ENCODE measurements around the gene DHRSX. TPM values are rescaled to one million over a fixed set of nuclear protein-coding genes. Genes with fewer than 3 reads are reported as not detected.
"Not testable (repeated sequence)": the region's sequence is repeated elsewhere in the genome, so short reads cannot be mapped to it uniquely, and the experiment has no call there.

The DHRSX gene
- total and polyA plus RNA-seq, 7 donors, result 12.5 to 25.2 (median 16.1) TPM

DNA sequence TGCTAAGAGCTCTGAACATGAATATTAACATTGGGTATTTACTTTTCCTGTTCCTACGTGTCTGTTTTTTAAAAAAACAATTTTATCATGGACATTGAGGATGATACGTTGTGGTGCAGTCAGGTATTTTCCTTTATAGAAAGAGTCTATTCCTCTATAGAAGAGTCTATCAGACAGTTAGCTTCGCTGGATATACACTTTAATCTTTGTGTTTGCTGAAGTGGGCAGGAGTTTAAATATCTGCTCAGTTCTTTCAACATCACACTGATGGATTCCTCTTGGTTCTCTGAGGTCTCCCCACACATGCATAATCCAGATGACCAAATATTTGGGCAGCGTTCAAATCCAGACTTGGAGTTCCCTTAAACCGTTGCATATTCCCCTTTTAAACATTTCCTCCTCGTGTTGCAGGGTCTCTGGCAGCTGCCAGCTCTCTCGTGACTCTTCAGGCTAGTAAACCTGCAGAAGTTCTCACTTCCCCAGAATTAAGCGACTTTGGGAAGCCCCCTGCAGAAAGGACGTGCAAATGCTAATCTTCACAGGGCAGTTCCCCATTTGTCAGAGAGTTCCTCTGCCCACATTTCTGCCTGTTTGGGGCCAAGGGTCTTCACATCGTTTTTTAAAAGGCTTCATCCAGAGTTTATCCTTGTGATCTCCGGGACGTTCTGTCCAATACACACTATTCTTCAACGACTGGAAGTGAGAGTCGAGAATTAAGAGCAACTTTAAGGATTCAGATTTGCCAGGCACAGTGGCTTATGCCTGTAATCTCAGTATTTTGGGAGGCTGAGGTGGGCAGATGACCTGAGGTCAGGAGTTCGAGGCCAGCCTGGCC, 20.5 kb upstream of the DHRSX start:
- H3K4me3 ChIP-seq, result no peak overlapping the region
- H3K4me1 ChIP-seq, result no peaks in the 10 kb centered on the region
- no peaks in the 10 kb centered on the region for H3K9me3 ChIP-seq
- intact Hi-C loops (cut with DNase I), result no loop called here
- TF ChIP-seq EP300 (IDR thresholded peaks at IDR 0.05) (no peak), POLR2A (IDR thresholded peaks at IDR 0.05) (no peak), POLR2AphosphoS5 (IDR thresholded peaks at IDR 0.05) (no peak)
- TF ChIP-seq, protein P1, sequence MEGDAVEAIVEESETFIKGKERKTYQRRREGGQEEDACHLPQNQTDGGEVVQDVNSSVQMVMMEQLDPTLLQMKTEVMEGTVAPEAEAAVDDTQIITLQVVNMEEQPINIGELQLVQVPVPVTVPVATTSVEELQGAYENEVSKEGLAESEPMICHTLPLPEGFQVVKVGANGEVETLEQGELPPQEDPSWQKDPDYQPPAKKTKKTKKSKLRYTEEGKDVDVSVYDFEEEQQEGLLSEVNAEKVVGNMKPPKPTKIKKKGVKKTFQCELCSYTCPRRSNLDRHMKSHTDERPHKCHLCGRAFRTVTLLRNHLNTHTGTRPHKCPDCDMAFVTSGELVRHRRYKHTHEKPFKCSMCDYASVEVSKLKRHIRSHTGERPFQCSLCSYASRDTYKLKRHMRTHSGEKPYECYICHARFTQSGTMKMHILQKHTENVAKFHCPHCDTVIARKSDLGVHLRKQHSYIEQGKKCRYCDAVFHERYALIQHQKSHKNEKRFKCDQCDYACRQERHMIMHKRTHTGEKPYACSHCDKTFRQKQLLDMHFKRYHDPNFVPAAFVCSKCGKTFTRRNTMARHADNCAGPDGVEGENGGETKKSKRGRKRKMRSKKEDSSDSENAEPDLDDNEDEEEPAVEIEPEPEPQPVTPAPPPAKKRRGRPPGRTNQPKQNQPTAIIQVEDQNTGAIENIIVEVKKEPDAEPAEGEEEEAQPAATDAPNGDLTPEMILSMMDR (IDR thresholded peaks at IDR 0.05), result no peak
- H3K27me3 ChIP-seq, result no peaks in the 10 kb centered on the region
- peak overlapping the region in 1 of 4 donors; percentile 10 for H3K27ac ChIP-seq
- 34 to 57% methylated on average over 15 of the region's 15 CpGs for WGBS, 2 donors
- H3K36me3 ChIP-seq, result no peaks in the 10 kb centered on the region
- no peak for DNase-seq

DNA sequence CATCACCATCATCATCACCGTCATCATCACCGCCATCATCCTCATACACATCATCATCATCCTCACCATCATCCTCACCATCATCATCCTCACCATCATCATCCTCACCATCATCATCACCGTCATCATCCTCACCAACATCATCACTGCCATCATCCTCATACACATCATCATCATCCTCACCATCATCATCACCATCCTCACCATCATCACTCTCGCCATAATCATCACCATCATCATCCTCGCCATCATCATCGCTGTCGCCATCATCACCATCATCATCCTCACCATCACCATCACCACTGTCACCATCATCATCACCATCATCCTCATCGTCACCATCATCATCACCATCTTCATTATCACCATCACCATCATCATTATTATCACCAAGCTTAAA, 19.8 kb upstream of the DHRSX start:
- no peaks in the 10 kb centered on the region for H3K4me1 ChIP-seq
- H3K36me3 ChIP-seq, result no peaks in the 10 kb centered on the region
- no peak for DNase-seq
- no peak overlapping the region for H3K27ac ChIP-seq
- 97 to 98% methylated on average over 8 of the region's 8 CpGs for WGBS, 2 donors
- H3K9me3 ChIP-seq, result no peaks in the 10 kb centered on the region
- no peak overlapping the region for H3K4me3 ChIP-seq
- TF ChIP-seq POLR2A (IDR thresholded peaks at IDR 0.05), result no peak
- TF ChIP-seq, protein P1 (IDR thresholded peaks at IDR 0.05), result no peak
- TF ChIP-seq EP300 (IDR thresholded peaks at IDR 0.05), result no peak
- TF ChIP-seq POLR2AphosphoS5 (IDR thresholded peaks at IDR 0.05), result no peak
- intact Hi-C loops (cut with DNase I), result no loop called here
- no peaks in the 10 kb centered on the region for H3K27me3 ChIP-seq

DNA sequence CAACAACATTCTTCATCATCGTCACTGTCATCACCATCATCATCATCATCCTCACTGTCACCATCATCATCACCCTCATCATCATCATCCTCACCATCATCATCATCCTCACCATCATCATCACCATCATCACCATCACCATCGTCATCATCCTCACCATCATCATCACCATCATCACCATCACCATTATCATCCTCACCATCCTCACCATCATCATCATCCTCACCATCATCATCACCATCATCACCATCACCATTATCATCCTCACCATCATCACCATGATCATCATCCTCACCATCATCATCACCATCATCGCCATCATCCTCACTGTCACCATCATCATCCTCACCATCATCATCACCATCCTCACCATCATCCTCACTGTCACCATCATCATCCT, 18.9 kb upstream of the DHRSX start:
- H3K4me1 ChIP-seq; intact Hi-C loops (cut with DNase I); H3K4me3 ChIP-seq; H3K36me3 ChIP-seq; H3K27ac ChIP-seq; DNase-seq; H3K9me3 ChIP-seq; H3K27me3 ChIP-seq: not testable (repeated sequence)
- 58 to 59% methylated on average over 3 of the region's 3 CpGs for WGBS, 2 donors

DNA sequence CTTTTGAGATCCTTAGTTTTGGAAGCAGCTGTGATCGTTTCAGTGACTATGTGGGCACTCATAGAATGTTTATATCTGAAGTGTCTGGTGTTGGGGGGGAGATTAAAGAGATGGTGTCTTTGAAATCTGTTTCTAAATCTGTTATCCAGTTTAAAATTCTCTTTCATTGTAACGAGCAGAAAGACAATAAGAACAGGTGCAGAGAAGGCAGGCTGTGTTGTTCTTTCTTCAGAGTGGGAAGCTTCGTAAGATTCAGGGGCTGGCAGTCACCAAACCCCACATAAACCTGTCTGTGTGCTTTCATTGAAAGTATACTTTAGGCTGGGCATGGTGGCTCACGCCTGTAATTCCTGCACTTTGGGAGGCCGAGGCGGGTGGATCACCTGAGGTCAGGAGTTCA, 16.3 kb upstream of the DHRSX start:
- no peaks in the 10 kb centered on the region for H3K9me3 ChIP-seq
- TF ChIP-seq, protein P1 (IDR thresholded peaks at IDR 0.05), result no peak
- TF ChIP-seq EP300 (IDR thresholded peaks at IDR 0.05), result no peak
- TF ChIP-seq POLR2AphosphoS5 (IDR thresholded peaks at IDR 0.05), result no peak
- 59 to 64% methylated on average over 6 of the region's 6 CpGs for WGBS, 2 donors
- DNase-seq, result no peak
- intact Hi-C loops (cut with DNase I), result no loop called here
- no peak overlapping the region for H3K27ac ChIP-seq
- no peaks in the 10 kb centered on the region for H3K27me3 ChIP-seq
- no peaks in the 10 kb centered on the region for H3K36me3 ChIP-seq
- H3K4me3 ChIP-seq, result no peak overlapping the region
- no peaks in the 10 kb centered on the region for H3K4me1 ChIP-seq

DNA sequence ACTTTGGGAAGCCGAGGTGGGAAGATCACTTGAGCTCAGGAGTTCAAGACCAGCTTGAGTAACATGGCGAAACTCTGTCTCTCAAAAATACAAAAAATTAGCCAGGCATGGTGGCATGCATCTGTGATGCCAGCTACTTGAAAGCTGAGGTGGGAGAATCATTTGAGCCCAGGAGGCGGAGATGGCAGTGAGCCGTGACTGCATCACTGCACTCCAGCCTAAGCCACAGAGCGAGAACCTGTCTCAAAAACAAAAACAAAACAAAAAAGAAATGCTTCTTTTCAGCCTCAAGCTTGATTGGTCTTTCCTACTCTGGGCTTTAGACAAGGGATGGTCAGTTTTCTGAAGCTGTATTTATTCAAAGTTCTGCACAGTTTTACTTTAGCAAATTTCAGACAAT, 15.8 kb upstream of the DHRSX start:
- H3K4me1 ChIP-seq, result no peaks in the 10 kb centered on the region
- intact Hi-C loops (cut with DNase I), result no loop called here
- 72 to 88% methylated on average over 5 of the region's 5 CpGs for WGBS, 2 donors
- no peaks in the 10 kb centered on the region for H3K9me3 ChIP-seq
- TF ChIP-seq, protein P1 (IDR thresholded peaks at IDR 0.05), result no peak
- TF ChIP-seq EP300 (IDR thresholded peaks at IDR 0.05), result no peak
- no peak for TF ChIP-seq POLR2A (IDR thresholded peaks at IDR 0.05)
- TF ChIP-seq POLR2AphosphoS5 (IDR thresholded peaks at IDR 0.05), result no peak
- no peak overlapping the region for H3K27ac ChIP-seq
- H3K4me3 ChIP-seq, result no peak overlapping the region
- DNase-seq, result no peak
- H3K27me3 ChIP-seq, result no peaks in the 10 kb centered on the region
- no peaks in the 10 kb centered on the region for H3K36me3 ChIP-seq
